ENCODE data around the gene EPB42. TPM values are rescaled to one million over a fixed set of nuclear protein-coding genes. Genes with fewer than 3 reads are reported as not detected.

EPB42 gene
- polyA plus RNA-seq, 3 donors, result 0.08 to 0.13 TPM; not detected in 1

DNA sequence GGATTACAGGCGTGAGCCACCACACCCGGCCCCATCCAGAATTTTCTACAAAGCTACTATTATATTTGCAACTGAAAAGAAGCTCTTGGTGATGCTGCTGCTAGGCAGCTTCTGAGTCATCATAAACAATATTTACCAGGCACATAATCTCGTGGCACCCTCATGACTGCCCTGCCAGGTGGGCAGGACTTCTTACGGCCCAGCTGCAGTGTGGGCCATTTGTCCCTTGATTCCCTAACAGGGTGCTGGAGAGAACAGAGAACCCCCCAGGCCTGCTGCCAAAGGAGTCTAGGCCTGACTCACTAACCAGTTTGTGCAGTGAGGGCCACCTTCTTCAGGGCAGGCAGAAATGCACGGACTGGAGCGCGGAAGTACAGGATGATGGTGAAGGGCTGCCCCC, 4.9 kb downstream of the EPB42 start:
- no peaks in the 10 kb centered on the region for H3K4me1 Mint-ChIP-seq
- no peaks in the 10 kb centered on the region for H3K79me2 ChIP-seq (ENCODE audit: insufficient read depth, low read length)
- no peak overlapping the region for H3K27ac ChIP-seq (ENCODE audit: low read depth in 1 of 2, low read length in 2 of 2)
- 90% methylated on average over 4 of the region's 7 CpGs for WGBS (ENCODE audit: insufficient coverage)
- H2AFZ ChIP-seq (ENCODE audit: insufficient read depth, low read depth, low read length, poor library complexity, severe bottlenecking), result no peak overlapping the region
- peaks cover 1 to 8% (median 5%) of the 10 kb centered on the region in 3 donors for H3K27me3 Mint-ChIP-seq (ENCODE audit: low read depth in 3 of 3)
- H3K4me3 ChIP-seq (replicated peaks in 1 of 3; ENCODE audit: low read depth in 2 of 3, low read length in 3 of 3), result no peak overlapping the region
- H3K9ac ChIP-seq (ENCODE audit: insufficient read depth, low read length, poor library complexity, severe bottlenecking), result no peak overlapping the region
- no peaks in the 10 kb centered on the region for H3K36me3 ChIP-seq (replicated peaks in 1 of 2; ENCODE audit: control insufficient read depth in 1 of 2, insufficient read depth in 2 of 2, low read length in 2 of 2)
- H3K9me3 ChIP-seq (replicated peaks in 1 of 2; ENCODE audit: control insufficient read depth in 1 of 2, insufficient read depth in 1 of 2, low read length in 2 of 2), result no peaks in the 10 kb centered on the region
- intact Hi-C loops (cut with micrococcal nuclease), result no loop called here
- peaks cover 0 to 6% (median 4%) of the 10 kb centered on the region in 7 donors for H3K9me3 Mint-ChIP-seq
- no peak overlapping the region for H3K4me2 ChIP-seq (replicated peaks; ENCODE audit: extremely low read depth, low read length, poor library complexity, severe bottlenecking)
- H3K36me3 Mint-ChIP-seq, result no peaks in the 10 kb centered on the region
- TF ChIP-seq, protein P1, sequence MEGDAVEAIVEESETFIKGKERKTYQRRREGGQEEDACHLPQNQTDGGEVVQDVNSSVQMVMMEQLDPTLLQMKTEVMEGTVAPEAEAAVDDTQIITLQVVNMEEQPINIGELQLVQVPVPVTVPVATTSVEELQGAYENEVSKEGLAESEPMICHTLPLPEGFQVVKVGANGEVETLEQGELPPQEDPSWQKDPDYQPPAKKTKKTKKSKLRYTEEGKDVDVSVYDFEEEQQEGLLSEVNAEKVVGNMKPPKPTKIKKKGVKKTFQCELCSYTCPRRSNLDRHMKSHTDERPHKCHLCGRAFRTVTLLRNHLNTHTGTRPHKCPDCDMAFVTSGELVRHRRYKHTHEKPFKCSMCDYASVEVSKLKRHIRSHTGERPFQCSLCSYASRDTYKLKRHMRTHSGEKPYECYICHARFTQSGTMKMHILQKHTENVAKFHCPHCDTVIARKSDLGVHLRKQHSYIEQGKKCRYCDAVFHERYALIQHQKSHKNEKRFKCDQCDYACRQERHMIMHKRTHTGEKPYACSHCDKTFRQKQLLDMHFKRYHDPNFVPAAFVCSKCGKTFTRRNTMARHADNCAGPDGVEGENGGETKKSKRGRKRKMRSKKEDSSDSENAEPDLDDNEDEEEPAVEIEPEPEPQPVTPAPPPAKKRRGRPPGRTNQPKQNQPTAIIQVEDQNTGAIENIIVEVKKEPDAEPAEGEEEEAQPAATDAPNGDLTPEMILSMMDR (IDR thresholded peaks at IDR 0.05), result no peak
- no peak overlapping the region for H3K4me3 Mint-ChIP-seq
- no peak overlapping the region for H3K27ac Mint-ChIP-seq
- H4K20me1 ChIP-seq (ENCODE audit: insufficient read depth, low read length), result no peaks in the 10 kb centered on the region
- H3K27me3 ChIP-seq (ENCODE audit: control insufficient read depth in 2 of 2, insufficient read depth in 2 of 2, low read length in 2 of 2), result no peaks in the 10 kb centered on the region
- no peak for DNase-seq
- H3K4me1 ChIP-seq (ENCODE audit: control insufficient read depth in 1 of 2, insufficient read depth in 2 of 2, low read length in 2 of 2), result no peaks in the 10 kb centered on the region

DNA sequence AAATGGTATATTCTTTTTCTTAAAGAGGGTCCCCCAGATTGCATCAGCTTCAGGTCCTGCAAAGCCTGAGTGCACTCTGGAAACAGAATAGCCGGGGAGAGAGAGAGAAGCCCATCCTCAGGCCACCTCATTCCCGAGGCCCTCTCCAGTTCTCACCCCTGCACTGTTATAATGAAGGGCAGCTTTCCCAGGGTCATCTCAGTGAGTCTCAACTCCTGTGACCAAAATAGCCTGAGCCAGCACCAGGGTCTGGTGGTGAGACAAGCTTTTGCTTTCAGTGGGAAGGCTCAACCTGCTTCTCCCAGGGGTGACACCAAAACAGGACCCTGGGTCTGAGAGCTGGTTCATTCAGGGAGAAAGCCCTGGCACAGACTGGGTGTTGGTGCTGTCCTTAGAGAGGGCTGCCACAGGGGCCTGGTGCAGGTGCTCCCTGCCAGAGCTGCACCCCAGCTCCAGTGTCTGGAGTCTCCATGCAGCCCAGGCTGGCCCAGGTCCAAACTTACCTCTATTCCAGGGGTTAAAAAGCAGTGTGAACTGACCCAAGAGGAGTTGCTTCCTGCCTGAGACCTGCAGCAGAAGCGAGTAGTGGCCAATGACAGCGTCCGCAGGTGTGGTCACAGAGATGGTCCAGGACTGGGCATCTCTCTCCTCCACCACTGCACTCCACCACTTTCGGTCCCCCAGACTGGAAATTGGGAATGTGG, 6.1 kb downstream of the EPB42 start:
- 83% methylated on average over 1 of the region's 6 CpGs for WGBS (ENCODE audit: insufficient coverage)
- no peaks in the 10 kb centered on the region for H3K9me3 ChIP-seq (replicated peaks in 1 of 2; ENCODE audit: control insufficient read depth in 1 of 2, insufficient read depth in 1 of 2, low read length in 2 of 2)
- no peak overlapping the region for H3K4me3 ChIP-seq (replicated peaks in 1 of 3; ENCODE audit: low read depth in 2 of 3, low read length in 3 of 3)
- no peaks in the 10 kb centered on the region for H3K27me3 ChIP-seq (ENCODE audit: control insufficient read depth in 2 of 2, insufficient read depth in 2 of 2, low read length in 2 of 2)
- H3K9ac ChIP-seq (ENCODE audit: insufficient read depth, low read length, poor library complexity, severe bottlenecking), result no peak overlapping the region
- no peak overlapping the region for H3K4me2 ChIP-seq (replicated peaks; ENCODE audit: extremely low read depth, low read length, poor library complexity, severe bottlenecking)
- intact Hi-C loops (cut with micrococcal nuclease), result no loop called here
- Mint-ChIP-seq H3K9me3 (peaks cover 0 to 6% (median 4%) of the 10 kb centered on the region in 7 donors), H3K36me3 (no peaks in the 10 kb centered on the region), H3K4me1 (no peaks in the 10 kb centered on the region), H3K27ac (no peak overlapping the region), H3K27me3 (ENCODE audit: low read depth in 3 of 3) (peaks cover 6 to 8% (median 8%) of the 10 kb centered on the region in 3 donors), H3K4me3 (no peak overlapping the region)
- H4K20me1 ChIP-seq (ENCODE audit: insufficient read depth, low read length), result no peaks in the 10 kb centered on the region
- H3K36me3 ChIP-seq (replicated peaks in 1 of 2; ENCODE audit: control insufficient read depth in 1 of 2, insufficient read depth in 2 of 2, low read length in 2 of 2), result no peaks in the 10 kb centered on the region
- DNase-seq, result no peak
- no peaks in the 10 kb centered on the region for H3K4me1 ChIP-seq (ENCODE audit: control insufficient read depth in 1 of 2, insufficient read depth in 2 of 2, low read length in 2 of 2)
- no peak overlapping the region for H2AFZ ChIP-seq (ENCODE audit: insufficient read depth, low read depth, low read length, poor library complexity, severe bottlenecking)
- H3K79me2 ChIP-seq (ENCODE audit: insufficient read depth, low read length), result no peaks in the 10 kb centered on the region
- TF ChIP-seq, protein P1 (IDR thresholded peaks at IDR 0.05), result no peak
- no peak overlapping the region for H3K27ac ChIP-seq (ENCODE audit: low read depth in 1 of 2, low read length in 2 of 2)
